ENCODE results near the gene NPBWR2.

NPBWR2 gene, protein sequence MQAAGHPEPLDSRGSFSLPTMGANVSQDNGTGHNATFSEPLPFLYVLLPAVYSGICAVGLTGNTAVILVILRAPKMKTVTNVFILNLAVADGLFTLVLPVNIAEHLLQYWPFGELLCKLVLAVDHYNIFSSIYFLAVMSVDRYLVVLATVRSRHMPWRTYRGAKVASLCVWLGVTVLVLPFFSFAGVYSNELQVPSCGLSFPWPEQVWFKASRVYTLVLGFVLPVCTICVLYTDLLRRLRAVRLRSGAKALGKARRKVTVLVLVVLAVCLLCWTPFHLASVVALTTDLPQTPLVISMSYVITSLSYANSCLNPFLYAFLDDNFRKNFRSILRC

DNA sequence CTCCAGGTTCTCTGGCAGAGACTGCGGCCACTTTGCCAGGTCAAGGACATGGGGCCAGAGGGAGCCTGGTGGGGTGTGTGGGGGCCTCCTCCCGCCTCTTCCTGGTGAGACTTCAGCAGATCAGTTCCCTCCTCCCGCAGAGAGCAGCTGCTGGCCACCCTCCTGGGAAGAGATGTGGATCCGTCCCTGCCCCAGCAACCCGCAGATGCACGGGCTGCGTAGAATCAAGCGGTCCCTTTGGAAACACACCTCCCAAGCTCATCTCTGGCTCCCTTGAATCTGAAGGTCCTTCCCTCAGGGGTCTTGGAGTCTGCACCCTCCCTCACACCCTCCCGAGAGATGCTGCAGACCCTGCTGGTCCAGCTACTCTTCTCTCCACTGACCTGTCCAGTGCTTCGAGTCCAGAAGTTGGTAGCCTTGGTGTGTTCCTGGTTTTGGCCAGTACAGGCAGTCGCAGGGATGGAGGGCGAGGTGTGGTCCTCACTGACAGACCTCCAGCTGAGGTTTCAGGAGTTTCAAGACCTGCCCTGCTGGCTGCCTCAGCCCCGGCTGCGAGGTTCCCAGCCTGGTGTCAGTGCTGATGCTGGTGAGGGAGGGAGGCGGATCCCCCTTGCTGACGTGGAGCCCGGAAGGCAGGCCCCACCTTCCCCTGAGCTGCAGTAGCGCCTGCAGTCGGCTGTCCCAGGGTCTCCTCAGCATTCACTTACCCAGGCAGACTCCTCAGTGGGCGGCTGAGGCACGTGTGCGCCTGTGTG lies at the start of gene NPBWR2:
NPBWR2 (minus strand) TSS at position 585 of the 755 bp plus-strand sequence. CDS start 734 bp downstream, outside the sequence.
- DNase-seq (ENCODE audit: low spot score), result no peak

DNA sequence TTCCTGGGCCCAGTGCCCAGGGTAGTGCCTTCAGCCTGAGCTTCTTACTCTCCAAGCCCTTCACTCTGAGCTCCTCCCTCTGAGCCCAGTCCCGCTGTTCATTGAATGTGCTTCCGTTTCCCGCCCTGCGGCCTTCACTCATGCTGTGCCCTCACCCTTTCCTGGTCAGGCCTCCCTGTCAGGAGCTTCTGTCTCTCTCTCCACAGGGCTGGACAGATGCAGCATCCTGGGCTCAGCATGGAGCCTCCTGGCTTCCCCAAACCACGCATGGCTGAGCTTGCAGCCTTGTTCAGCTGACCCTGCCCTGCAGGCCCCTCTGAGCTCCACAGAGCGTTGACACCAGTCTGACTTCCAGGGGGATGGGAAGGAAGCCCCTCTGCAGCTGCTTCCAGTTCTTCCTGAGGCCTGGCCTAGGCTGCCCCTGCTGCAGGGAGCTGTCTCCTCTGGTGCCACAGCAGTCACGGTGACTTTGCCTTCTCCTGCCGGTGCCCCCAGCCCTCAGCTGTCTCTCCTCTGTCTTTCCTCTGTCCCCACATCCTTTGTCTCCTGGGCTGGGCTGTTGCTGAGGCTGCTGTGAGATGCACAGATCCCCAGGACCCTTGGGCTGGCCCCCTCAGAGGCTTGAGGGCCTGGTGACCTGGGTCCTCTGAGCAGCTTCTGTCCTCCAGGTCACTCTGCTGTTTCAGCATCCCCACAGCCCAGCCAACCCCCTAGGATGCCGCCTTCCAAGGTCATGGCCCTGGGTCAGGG lies 48.9 kb upstream of the NPBWR2 start:
- no peak for DNase-seq (ENCODE audit: low spot score)

DNA sequence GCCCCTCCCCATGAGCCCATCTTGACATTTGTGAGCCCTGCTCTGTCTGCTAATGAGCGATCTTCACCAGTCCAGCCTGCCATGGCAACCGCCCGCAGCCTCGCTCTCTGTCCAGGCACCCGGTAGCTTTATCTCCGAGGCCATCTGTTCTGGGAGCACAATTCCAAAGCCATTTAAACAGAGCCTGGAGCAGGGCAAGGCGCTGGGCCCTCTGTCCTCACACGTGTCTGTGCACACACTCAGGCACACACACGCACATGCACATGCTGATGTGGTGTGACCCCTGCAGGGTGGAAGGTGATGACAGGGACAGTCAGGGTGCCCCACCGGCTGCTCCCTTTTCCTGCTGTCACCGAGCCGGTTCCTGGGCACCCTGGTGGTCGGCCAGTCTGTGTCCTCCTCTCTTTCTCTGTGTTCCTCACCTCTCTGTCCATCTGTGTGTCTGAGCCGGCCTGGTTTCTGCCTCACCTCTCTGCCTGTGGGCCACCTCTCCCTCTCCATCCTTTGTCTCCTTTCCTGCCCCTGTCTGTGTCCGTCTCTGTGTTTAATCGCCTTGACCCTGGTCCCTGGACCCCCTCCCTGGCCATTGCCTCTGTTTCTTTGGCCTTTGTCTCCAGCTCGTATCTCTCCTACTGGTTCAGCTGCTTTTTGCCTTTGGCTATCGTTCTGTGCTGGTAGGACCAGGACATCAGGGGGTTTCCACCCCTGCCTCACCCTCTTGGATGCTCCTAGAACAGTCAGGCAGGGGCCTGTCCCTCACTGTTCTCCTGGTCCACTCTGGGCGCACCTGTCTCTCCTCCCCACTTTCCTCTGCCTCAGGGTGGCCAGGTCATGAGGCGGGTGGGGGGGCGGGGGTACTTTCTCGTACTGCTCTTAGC lies 48.1 kb upstream of the NPBWR2 start:
- DNase-seq (ENCODE audit: low spot score), result no peak

DNA sequence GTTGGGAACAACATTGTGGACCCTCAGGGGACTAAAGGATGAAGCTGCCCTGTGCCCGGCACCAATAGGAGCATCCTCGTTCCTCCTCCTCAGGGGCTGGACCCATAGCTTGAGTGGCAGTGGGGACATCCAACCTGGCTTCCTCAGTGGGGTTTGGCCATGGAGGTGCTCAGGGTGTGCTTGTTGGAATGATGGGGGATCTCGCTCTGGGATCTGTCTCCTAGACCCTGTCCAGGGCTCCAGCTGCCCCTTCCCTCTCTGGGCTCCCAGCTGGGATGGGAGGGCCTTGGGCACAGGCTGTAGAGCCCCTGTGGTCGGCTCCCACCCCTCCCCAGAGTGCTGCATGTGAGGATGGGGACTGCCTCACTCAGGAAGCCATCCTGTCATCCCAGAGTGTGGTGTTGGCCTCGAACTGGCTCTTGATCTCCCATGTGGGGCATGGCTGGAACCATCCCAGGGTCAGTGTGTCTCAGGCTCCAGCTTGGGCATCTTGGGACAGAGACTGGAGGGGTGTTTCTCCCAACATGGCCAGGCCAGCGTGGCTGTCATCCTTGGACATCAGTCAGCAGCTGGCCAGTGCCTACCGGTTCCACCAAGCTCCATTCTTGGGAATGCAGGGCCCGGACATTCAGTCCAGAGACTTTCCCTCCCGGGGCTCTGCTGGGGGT lies 47.4 kb upstream of the NPBWR2 start:
- no peak for DNase-seq (ENCODE audit: low spot score)

DNA sequence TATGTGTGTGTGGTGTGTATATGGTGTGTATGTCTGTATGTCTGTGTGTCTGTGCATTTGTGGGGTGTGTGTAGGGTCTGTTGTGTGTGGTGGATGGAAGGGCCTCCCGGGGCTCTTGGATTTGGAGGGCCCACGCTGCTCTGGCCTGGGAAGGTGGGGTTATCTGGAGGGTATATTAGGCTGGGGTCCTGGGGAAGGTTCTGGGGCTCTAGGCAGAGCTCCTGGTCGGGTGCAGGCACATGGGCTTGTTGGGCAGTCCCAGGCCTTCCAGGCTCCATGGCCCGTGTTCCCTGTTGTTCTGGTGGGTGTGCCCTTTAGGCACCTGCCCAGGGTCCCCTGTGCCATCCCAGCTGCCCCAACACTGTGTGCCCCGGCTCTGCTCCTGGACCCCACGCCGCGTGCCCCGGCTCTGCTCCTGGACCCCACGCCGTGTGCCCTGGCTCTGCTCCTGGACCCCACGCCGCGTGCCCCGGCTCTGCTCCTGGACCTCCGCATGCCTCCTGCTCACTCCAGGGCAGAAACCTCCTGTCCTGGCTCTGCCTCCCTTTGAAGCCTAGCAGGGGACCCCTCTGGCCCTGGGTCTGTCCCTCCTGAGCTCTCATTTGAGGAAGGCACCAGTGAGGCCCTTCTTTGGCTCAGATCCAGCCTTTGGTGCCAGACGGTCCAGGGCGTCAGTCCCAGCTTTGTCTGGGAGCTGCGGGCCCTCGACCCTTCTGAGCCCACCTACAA lies 46.7 kb upstream of the NPBWR2 start:
- DNase-seq (ENCODE audit: low spot score), result no peak

DNA sequence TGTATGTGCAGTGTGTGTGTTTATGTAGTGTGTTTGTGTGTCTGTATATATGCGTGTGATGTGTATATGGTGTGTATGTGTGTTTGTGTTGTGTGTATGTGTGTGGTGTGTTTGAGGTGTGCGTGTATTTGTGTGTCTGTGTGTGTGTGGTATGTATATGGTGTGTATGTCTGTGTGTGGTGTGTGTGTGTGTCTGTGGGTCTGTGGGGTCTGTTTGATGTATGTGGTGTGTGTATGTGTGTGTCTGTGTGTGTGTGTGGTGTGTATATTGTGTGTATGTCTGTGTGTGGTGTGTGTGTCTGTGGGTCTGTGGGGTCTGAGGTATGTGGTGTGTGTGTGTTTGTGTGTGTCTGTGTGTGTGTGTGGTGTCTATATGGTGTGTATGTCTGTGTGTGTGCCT lies 46.0 kb upstream of the NPBWR2 start:
- DNase-seq (ENCODE audit: low spot score), result no peak

DNA sequence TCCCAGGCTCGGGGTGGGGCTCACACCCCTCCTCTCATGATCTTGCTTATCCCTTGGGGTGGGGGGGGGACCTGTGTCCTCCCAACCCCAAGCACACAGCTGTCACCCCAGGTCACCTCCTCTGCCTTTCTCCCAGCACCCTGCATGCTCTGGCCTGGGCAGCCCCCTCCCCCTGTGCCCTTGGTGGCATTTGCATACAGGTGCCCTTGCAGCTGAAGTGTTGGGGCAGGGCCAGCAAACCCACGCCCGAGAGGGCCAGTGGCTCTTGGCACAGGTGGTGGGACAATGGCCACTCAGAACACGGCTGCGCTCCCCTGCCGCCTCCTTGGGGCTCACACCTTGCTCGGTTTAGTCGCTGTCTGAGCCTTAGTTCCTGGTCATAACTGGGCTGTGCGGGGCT lies 45.5 kb upstream of the NPBWR2 start:
- DNase-seq (ENCODE audit: low spot score), result no peak

DNA sequence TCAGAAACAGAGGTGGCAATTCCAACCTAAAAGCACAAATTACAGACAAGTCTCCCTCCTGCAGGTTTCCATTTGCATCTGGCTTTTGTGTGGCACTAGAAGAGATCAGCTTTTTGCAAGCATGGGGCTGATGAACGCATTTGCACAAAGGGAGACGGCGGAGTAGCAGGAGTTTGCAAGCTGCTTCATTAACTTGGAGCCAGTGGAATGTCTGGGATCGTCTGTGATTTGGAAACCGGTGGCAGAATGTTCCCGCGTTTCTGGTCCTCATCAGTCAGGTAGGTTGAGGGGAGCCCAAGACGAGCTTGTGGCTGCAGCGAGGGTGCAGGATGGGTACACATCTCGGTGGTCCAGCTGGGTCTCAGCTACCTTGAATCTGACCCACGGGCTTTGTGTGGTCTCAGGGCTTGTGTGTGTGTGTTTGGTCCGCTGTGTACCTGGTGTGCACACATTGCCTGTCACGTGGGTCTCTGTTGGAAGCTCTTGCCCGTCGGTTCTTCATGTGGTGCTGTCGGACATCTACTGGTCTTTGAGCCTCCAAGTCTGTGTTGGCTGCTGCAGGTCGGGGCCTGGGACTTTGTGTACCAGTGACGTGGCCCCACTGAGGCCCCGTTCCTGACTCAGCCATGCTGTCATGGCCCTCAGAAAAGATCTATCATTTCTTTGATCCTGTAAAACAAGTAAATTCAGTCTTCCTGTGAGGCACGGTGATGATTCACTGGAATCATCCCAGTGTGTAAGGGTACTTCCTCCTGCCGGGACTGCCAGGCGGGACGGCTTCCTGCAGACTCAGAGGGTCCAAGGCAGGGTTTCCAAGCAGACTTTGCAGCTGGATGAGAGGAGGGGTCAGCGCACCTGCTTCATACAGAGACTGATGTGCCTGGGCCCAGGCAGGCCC lies 44.5 kb upstream of the NPBWR2 start:
- DNase-seq (ENCODE audit: low spot score), result no peak

DNA sequence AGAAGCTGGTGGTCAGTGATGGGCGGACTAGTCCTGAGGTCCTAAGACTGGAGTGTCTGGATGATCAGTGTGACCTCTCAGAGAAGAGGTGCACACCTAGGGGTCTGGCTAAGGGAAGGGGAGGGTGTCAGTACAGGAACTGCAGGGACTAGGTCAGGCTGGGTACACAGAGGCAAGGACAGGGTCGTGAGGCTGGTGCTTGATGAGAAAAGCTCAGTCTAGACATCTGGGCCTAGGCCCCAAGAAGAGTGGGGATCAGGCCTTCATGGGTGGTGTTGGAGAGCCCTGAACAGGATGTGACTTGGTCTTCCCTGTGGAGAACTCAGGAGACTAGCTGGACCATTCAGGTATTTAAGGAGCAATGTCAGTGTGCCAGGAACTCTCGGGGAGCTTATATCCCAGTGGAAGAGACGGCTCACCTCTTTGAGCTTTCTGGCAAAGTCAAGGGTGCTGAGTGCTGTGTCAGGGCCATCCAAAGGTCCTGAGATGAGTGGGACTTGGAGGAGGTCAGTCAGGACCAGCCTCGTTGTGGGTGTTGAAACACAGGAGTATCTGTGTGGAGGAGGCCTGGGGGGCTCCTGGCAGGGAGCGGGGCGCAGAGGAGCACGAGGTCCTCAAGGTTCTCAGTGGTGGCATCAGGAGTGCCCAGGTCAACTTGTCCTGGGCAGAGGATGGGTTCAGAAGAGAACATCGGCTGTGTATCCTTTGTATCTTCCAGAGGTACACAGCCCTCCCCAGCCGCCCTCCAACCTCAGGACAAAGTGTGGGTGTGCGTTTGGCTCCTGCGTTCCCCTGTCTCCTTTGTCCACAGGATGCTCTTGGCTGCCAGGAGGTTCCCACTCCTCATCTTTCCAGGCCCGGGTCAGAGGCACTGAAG lies 43.6 kb upstream of the NPBWR2 start:
- DNase-seq (ENCODE audit: low spot score), result no peak

DNA sequence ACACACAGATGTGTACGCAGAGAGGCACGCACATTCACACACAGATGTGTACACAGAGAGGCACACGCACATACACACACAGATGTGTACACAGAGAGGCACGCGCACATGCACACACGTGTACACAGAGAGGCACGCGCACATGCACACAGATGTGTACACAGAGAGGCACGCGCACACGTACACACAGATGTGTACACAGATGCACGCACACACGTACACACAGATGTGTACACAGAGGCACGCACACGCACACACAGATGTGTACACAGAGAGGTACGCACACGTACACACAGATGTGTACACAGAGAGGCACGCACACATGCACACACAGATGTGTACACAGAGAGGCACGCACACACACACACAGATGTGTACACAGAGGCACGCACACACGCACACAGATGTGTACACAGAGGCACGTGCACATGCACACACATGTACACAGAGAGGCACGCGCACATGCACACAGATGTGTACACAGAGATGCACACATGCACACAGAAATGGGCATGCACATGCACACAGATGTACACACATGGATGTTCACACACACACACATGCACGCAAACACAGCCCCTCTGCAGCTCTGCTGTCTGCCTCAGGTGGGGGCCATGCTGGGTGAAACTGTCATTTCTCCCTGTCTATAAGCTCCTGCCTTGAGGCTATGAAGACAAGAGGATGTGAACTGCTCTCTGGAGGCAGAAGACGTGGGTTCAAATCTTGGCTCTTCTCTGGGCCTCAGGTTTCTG lies 42.6 kb upstream of the NPBWR2 start:
- DNase-seq (ENCODE audit: low spot score), result no peak

DNA sequence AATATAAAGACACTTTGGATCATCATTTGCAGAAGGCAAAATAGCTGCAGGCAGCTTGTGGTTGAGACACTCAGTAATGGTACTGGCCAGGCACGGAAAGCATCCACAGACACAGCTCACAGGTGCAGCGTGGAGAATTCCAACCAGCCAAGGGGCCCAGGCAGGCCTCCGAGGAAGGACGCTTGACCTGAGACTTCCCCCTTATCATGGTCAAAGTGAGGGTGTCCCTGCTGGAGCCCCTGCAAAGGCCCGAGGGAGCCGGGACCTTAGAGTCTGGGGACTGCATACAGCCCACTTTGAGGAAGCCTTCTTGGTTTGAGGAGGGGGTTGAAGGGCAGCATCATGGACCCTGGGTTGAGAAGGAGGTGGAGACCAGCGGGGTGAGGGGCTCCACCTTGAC lies 41.8 kb upstream of the NPBWR2 start:
- no peak for DNase-seq (ENCODE audit: low spot score)

DNA sequence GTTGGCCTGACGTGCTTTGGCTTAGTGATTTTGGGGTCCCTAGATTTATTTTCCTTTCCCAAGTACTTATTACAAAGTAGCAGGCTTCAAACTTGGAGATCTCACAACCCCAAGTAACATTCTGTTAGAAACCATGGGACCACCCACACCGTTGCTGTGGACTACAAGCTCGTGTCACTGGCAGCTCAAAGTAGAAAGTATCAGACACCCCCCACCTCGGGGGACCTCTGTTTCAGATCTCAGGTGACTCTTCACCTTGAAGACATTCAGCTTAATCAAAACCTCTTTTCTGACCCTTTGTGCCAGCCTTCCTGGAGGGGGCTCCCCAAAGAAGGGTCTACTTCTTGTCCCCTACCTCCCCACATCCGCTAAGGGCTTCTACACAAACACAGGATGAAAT lies 41.2 kb upstream of the NPBWR2 start:
- no peak for DNase-seq (ENCODE audit: low spot score)

DNA sequence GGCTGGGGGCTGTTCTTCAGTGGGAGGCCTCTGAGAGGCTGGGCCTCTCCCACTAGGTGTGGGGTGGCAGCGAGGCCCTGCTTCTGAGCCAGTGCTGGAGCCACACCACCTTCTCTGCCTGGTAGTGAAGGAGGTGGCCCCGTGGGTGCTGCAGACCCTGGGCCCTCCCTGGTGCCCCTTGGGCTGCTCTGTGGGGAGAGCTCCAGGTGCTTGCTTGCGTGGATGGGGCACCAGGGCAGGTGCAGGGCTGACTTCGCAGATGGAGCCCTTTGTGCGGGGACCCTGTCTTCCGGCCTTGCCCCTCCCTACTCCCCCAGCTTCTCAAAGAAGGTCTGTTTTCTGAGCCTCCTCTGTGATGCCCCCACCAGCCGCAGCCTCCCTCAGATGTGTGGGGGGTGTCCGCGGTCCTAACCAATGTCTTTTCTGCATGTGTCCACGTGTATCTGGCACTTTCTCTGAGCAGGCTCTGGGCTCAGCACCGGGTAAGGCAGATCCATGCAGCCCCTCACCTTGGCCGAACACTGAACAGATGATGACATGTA lies 39.6 kb upstream of the NPBWR2 start:
- no peak for DNase-seq (ENCODE audit: low spot score)

DNA sequence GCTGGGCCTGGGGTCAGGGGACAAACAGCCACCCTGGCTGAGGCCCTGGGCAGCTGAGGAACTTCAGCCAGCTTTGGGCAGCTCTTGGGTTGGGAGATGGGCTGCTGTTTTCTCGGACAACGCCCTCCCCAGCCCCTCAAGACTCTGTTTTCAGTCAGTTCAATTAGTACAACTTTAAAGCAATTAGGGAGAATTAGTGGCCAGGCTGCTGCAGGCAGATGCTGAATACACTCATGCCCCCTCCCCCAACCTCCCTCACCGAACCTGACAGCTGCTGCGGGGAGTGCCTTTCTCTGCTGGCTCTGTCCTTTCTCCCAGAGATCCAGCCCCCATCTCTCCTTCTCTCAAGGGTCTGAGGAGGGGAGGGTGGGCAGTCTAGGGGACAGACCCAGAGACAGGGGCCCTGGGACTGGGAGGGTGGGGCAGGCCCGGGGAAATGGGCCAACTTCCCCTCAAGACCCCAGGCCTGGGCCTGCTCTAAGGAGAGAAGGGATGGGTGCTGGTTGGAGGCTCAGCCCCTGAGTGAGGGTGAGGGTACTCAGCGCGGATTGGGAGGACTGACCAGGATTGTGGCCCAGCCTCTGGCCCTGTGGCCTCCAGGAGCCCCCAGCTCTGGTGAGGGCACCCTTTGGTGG lies 39.1 kb upstream of the NPBWR2 start:
- no peak for DNase-seq (ENCODE audit: low spot score)

DNA sequence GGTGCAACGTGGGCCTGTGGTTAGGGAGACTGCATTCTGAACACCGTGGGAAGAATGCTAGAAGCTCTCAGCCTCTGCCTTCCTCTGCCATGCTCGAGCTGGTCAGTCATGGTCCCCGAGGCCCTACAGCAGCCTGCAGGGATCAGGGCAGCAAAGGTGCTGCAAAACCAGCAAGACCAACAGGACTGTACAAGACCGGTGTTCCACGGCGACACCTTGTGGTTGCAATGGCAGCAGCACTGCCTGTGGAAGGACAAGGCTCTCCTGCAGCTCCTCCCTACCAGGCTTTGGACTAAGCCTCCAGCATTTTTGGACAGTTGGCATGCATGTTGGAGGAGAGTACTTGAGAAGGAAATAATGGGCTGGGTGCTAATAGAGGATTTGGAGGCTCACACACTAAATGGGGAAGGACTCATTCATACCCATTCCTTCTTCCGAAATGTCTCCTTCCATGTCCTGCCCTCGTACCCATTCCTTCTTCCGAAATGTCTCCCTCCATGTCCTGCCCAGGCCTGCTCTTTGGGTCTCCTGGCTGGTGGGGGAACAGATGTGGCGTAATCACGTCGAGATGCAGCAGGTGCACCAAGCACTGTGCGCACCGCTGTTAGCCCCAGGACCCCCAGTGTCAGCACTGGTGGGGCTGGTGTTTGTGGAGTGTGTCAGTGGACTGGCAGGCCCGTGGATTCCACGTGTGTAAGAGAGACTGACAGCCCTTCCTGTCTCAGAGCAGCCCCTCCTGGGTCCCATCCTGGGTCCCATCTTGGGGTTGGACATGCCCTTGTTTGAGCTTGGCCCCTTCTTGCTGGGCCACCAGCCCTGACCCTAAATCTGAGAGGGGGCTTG lies 38.3 kb upstream of the NPBWR2 start:
- DNase-seq (ENCODE audit: low spot score), result no peak
